Measurements from ENCODE around the gene DIO3.

- no peak for TF ChIP-seq REST (IDR thresholded peaks at IDR 0.05; ENCODE audit: insufficient read depth in 1 of 2, low read depth in 2 of 2, low read length in 2 of 2)
- no peak for TF ChIP-seq SIN3A (IDR thresholded peaks at IDR 0.05; ENCODE audit: borderline replicate concordance, insufficient read depth, low read length)
- TF ChIP-seq TAF1 (IDR thresholded peaks at IDR 0.05; ENCODE audit: borderline replicate concordance, insufficient read depth, low read length) = no peak
Observed at GRCh38 chr14:101601606-101602465, 40.5 kb downstream of the DIO3 start.

Data from PFSK-1 (cell line).